HG03521 (cell line): ENCODE results near the gene ZNF772.
"Not testable (repeated sequence)": the region's sequence is repeated elsewhere in the genome, so short reads cannot be mapped to it uniquely, and the experiment has no call there.

ENCODE experiments used
- ATAC-seq: cut with Tn5 transposase; IDR thresholded peaks from one replicate; pipeline ENCODE4 v1.9.1; 2021; ENCODE audit warnings: mild to moderate bottlenecking, moderate library complexity; ENCODE audit not compliant: unreplicated experiment

The ZNF772 gene

DNA sequence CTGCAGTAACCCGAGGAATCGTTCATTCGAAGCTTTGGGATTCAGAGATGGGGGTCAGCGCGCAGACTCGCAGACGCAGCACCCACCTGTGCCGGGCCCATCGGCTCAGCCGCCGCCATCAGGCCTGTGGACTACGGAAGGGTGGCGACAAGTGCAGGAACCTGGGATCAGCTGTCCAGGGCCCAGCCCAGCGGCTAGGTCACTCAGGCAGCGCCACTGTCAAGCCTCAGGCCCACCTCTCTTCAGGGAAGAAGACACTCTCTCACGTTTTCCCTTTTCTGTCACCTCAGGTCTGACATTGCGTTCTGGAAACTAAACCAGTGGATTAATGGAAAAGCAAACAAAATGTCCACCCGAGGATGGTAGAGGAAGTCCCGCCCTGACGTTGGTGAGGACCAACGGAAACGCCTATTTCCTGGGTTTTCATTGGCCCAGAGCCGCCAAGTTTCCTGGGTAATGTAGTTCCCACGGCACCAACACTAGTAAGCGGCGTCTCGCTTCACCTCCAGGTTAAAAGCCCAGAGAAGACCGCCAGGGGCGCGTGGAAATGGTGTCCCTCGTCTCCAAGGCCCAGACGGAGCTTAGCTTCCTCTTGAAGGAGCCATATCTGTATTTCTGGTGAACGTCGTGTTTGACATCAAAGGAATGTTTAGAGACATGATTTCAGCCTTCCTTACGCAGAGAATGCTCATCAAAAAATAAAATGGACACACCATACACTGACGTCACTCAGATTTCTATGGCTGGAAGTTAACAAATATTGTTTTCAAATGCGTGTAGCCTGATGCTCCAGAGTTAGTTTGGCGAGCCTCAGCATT lies at the start of gene ZNF772:
TSS of gene ZNF772 (minus strand) at position 376 of the 818 bp plus-strand sequence. CDS start at position 119, 257 bp downstream.
- peak; percentile 95 for ATAC-seq

GRCh38 chr19:57518021-57518420 lies 40.7 kb upstream of the ZNF772 start:
- not testable (repeated sequence) for ATAC-seq

- no peak for ATAC-seq
Observed at GRCh38 chr19:57515255-57515654, 37.9 kb upstream of the ZNF772 start.

- ATAC-seq: no peak
Observed at GRCh38 chr19:57512845-57513244, 35.5 kb upstream of the ZNF772 start.

GRCh38 chr19:57511484-57511883 lies 34.1 kb upstream of the ZNF772 start:
- ATAC-seq: no peak

GRCh38 chr19:57506163-57506562 lies 28.8 kb upstream of the ZNF772 start:
- no peak for ATAC-seq

GRCh38 chr19:57500400-57500799 lies 23.0 kb upstream of the ZNF772 start:
- ATAC-seq: not testable (repeated sequence)

DNA sequence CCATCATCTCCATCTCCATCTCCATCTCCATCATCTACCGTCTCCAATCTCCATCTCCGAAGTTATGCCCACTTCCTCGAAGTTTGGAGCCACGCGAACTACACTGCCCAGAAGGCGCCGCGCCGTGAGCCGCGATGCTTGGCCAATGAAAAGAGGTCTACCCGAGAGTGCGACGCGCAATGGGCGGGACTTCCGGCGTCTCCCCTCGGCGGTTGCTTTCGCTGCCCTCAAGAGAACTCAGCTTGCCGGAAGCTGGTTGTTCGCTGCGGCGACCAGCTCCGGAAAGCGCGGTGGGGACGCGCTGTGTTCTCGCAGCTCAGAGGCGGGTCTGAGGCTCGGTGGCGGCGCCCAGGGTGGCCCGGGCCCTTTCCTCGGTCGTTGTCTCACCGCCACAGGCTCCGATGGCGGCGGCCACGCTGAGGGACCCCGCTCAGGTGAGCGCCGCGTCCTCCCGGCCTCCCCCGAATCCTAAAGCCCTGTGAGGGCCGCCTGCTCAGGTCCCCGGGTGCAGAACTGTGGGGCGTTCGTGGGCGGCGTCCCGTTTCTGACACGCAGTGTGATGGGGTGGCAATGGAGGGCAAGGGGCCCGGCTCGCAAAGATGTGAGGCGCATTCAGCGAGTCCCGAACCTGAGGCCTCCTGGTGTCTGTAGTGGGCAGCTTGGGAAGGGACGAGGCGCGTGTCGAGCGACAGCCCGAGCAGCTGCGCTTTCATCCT lies 22.5 kb upstream of the ZNF772 start, which contains the start of gene ZNF773:
TSS of gene ZNF773 (plus strand) at position 259 of the 716 bp plus-strand sequence. CDS start at position 402, 143 bp downstream.
- peak; percentile 96 for ATAC-seq

DNA sequence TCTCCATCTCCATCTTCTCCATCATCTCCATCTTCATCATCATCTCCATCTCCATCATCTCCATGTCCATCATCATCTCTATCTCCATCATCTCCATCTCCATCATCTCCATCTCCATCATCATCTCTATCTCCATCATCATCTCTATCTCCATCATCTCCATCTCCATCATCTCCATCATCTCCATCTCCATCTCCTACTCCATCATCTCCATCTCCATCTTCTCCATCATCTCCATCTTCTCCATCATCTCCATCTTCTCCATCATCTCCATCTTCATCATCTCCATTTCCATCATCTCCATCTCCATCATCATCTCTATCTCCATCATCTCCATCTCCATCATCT lies 21.9 kb upstream of the ZNF772 start:
- ATAC-seq: not testable (repeated sequence)

GRCh38 chr19:57488299-57488644 lies 10.9 kb upstream of the ZNF772 start:
- ATAC-seq: not testable (repeated sequence)

DNA sequence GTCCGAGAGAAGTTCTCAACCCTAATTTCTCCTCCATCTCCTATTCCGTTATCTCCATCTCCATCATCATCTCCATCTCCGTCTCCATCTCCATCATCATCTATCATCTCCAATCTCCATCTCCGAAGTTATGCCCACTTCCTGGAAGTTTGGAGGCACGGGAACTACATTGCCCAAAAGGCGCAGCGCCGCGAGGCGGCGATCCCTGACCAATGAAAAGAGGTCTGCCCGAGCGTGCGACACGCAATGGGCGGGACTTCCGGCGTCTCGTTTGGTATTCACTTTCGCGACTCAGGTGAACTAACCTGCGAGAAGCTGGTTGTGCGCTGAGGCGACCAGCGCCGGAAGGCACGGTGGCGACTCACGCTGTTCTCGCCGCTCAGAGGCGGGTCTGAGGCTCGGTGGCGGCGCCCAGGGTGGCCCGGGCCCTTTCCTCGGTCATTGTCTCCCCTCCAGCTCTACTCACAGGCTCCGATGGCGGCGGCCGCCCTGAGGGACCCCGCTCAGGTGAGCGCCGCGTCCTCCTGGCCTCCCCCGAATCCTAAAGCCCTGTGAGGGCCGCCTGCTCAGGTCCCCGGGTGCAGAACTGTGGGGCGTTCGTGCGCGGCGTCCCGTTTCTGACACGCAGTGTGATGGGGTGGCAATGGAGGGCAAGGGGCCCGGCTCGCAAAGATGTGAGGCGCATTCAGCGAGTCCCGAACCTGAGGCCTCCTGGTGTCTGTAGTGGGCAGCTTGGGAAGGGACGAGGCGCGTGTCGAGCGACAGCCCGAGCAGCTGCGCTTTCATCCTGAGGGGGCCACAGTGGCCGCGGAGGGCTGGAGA lies 10.3 kb upstream of the ZNF772 start, which contains the start of gene ZNF419:
TSS of gene ZNF419 (plus strand) at position 274 of the 822 bp plus-strand sequence. CDS start at position 475, 201 bp downstream.
- peak; percentile 86 for ATAC-seq

GRCh38 chr19:57473646-57474045 lies 3.7 kb downstream of the ZNF772 start:
- no peak for ATAC-seq

DNA sequence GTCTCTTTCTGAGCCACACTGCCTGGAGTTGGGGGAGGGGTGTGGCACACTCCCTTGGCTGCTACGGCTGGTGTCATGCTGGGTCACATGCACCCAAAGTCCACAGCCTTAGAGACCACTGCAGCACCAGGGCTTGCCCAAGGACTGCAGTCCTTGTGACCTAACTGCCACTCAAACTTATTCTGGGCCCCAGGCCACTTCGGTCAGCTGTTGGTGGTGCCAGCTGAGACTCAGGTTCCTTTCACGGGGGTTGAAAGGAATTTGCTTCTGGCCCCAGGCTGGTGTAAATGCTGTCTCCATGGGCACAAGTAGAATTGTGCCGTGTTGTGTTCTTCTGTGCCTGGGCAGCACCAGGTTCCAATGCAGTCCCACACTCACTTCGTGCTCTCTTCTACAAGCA lies 10.9 kb downstream of the ZNF772 start:
- no peak for ATAC-seq

DNA sequence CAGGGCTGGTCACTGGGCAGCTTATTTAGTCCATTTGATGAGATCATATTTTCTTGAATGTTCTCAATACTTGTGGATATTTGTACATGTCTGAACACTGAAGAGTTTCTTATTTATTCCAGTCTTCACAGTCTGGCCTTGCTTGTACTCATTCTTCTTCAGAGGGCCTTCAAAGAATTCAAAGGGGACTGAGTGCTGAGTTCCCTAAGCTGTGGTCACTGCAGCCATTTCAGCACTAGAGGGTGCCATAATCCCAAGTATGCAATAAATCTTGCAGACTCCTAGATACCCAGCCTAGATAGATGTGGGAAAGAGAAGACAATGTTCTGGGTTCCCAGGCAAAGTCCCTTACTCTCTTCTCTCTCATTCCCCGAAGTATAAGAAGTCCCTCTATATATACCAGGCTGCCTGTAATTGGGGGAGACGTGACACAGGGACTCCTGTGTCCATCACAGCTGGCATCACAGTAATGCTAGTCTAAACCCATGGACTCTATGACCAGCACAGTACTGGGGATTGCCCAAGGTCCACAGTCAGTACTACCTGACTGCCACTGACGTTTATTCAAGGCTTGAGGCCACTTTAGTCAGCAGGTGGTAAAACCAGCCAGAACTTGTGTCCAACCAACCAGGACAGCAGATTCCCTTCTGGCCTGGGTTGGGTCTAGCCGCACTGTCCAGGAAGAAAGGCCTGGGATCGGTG lies 11.5 kb downstream of the ZNF772 start:
- ATAC-seq: no peak

GRCh38 chr19:57452307-57452706 lies 25.1 kb downstream of the ZNF772 start:
- no peak for ATAC-seq

- ATAC-seq: no peak
Observed at GRCh38 chr19:57443121-57443696, 34.2 kb downstream of the ZNF772 start.

DNA sequence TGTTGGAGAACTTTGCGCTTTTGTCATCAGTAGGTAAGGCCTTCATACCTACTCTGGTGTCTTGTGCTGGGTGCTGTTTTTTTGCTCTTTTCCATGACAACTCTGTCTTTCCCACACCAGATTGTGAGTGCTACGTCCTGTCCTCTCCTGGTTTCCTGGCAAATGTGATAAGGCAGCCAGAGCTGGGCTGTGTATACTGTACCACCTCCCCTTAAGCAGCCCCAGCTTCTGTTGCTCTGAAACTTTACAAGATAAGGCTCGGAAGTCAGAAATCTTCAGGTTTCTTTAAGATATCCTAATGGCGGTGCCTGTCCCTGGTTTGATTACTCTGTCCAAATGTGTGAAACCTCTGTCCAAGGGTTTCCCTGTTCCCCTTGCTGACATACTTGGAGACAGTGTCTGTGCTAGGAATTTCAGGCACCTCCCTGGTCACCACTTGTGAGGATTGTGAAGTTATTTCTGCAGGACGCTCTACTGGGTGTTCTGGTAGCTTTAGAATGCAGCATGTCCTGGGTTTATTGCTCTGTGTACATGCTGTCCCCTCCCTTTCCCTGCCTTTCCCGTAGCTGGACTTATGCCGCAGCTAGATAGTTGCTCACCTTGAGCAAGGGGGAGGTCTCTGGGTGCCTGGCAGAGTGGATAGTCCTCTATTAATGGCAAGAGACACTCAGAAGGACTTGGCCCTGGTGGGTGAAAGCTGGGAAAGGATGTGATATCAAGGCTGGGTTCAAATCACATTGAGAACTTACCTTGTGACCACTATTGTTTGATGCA lies 35.2 kb downstream of the ZNF772 start:
- ATAC-seq: no peak

- ATAC-seq: no peak
Observed at GRCh38 chr19:57438925-57439324, 38.4 kb downstream of the ZNF772 start.

DNA sequence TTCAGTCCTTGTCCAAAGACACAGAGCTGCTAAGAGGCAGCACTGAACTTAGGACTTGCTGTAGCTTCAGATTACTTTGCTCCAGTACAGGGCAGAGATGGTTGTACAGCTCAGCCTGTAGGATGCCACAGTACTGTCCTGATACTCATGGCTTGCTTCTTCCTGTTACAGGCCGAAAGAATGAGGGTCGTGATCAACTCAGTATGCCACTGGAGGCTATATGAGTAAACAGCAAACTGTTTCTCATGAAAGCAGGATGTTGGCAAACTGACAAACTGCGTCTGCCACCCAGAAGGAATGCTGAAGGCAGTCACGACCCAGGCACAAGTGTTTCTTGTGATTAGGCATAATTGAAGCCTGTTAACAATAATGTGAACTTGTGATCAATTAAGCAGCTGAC lies 39.4 kb downstream of the ZNF772 start:
- no peak for ATAC-seq
